ENCODE measurements around the gene MTA1. TPM values are rescaled to one million over a fixed set of nuclear protein-coding genes. Genes with fewer than 3 reads are reported as not detected.

MTA1 gene
- total RNA-seq, 2 experiments from 2014 or later, result 109 to 127 TPM

- no peak overlapping the region for H3K4me3 Mint-ChIP-seq
- H3K4me1 Mint-ChIP-seq (ENCODE audit: low read depth), result peaks cover 35% of the 10 kb centered on the region
- ChIA-PET POLR2A (no interaction called here), CTCF (no interaction called here)
- H3K27ac Mint-ChIP-seq, result no peak overlapping the region
- no peak for DNase-seq
- ATAC-seq, result no peak
- H3K27me3 Mint-ChIP-seq (ENCODE audit: low read depth), result peaks cover 26% of the 10 kb centered on the region
- no peaks in the 10 kb centered on the region for H3K9me3 Mint-ChIP-seq (ENCODE audit: insufficient read depth)
- H3K36me3 Mint-ChIP-seq (ENCODE audit: low read depth), result peaks cover 3% of the 10 kb centered on the region
Observed at GRCh38 chr14:105478398-105479251, 59.0 kb downstream of the MTA1 start.

GRCh38 chr14:105479431-105480158 lies 60.0 kb downstream of the MTA1 start:
- Mint-ChIP-seq H3K27ac (peak overlapping the region; percentile 49), H3K4me1 (ENCODE audit: low read depth) (peaks cover 37% of the 10 kb centered on the region), H3K9me3 (ENCODE audit: insufficient read depth) (no peaks in the 10 kb centered on the region), H3K36me3 (ENCODE audit: low read depth) (peaks cover 3% of the 10 kb centered on the region), H3K27me3 (ENCODE audit: low read depth) (peaks cover 26% of the 10 kb centered on the region), H3K4me3 (no peak overlapping the region)
- CTCF ChIA-PET, result interaction anchor here (2.9 kb wide), 1 partner anchor 11 kb away, joined by 132 read pairs; the partner anchor contains the start of gene TEDC1
- POLR2A ChIA-PET, result no interaction called here
- DNase-seq (no peak), ATAC-seq (no peak)

- peaks cover 3% of the 10 kb centered on the region for H3K36me3 Mint-ChIP-seq (ENCODE audit: low read depth)
- ATAC-seq (no peak), DNase-seq (no peak)
- H3K4me3 Mint-ChIP-seq, result no peak overlapping the region
- H3K27me3 Mint-ChIP-seq (ENCODE audit: low read depth), result peaks cover 26% of the 10 kb centered on the region
- POLR2A ChIA-PET, result interaction anchor here (0.6 to 2.7 kb wide), 4 partner anchors 9 to 55 kb away, joined by 3 to 53 read pairs (median 4); partner anchors contain the start of gene TEDC1
- peaks cover 40% of the 10 kb centered on the region for H3K4me1 Mint-ChIP-seq (ENCODE audit: low read depth)
- no peaks in the 10 kb centered on the region for H3K9me3 Mint-ChIP-seq (ENCODE audit: insufficient read depth)
- CTCF ChIA-PET, result interaction anchor here (0.6 to 2.9 kb wide), 22 partner anchors 9 to 220 kb away, joined by 3 to 132 read pairs (median 4); partner anchors contain the start of genes PACS2, TEDC1 and TEX22
- peak overlapping the region; percentile 49 for H3K27ac Mint-ChIP-seq
Observed at GRCh38 chr14:105480199-105480746, 60.6 kb downstream of the MTA1 start.

- POLR2A ChIA-PET, result interaction anchor here (0.6 to 2.7 kb wide), 7 partner anchors 10 to 187 kb away, joined by 3 to 53 read pairs (median 4); partner anchors contain the start of gene TEDC1
- peak overlapping the region; percentile 55 for H3K4me3 Mint-ChIP-seq
- peaks cover 3% of the 10 kb centered on the region for H3K36me3 Mint-ChIP-seq (ENCODE audit: low read depth)
- DNase-seq (peak; percentile 91), ATAC-seq (peak; percentile 45)
- peak overlapping the region; percentile 98 for H3K27ac Mint-ChIP-seq
- H3K27me3 Mint-ChIP-seq (ENCODE audit: low read depth), result peaks cover 23% of the 10 kb centered on the region
- H3K9me3 Mint-ChIP-seq (ENCODE audit: insufficient read depth), result no peaks in the 10 kb centered on the region
- H3K4me1 Mint-ChIP-seq (ENCODE audit: low read depth), result peaks cover 49% of the 10 kb centered on the region
- CTCF ChIA-PET, result interaction anchor here (0.6 to 2.9 kb wide), 26 partner anchors 10 to 221 kb away, joined by 3 to 132 read pairs (median 4); partner anchors contain the start of genes PACS2, TEDC1 and TEX22
Observed at GRCh38 chr14:105480807-105481801, 61.5 kb downstream of the MTA1 start.

GRCh38 chr14:105481886-105482457 lies 62.3 kb downstream of the MTA1 start:
- Mint-ChIP-seq H3K27ac (peak overlapping the region; percentile 98), H3K4me1 (ENCODE audit: low read depth) (peaks cover 53% of the 10 kb centered on the region), H3K9me3 (ENCODE audit: insufficient read depth) (no peaks in the 10 kb centered on the region), H3K36me3 (ENCODE audit: low read depth) (peaks cover 3% of the 10 kb centered on the region), H3K27me3 (ENCODE audit: low read depth) (peaks cover 18% of the 10 kb centered on the region), H3K4me3 (peak overlapping the region; percentile 55)
- DNase-seq (peak; percentile 98), ATAC-seq (peak; percentile 71)
- POLR2A ChIA-PET, result interaction anchor here (0.8 to 2.7 kb wide), 5 partner anchors 9 to 181 kb away, joined by 3 to 53 read pairs (median 5); partner anchors contain the start of genes BRF1 and TEDC1
- CTCF ChIA-PET, result interaction anchor here (0.6 to 2.9 kb wide), 9 partner anchors 9 to 111 kb away, joined by 3 to 132 read pairs (median 6); partner anchors contain the start of genes TEDC1 and TEX22

- Mint-ChIP-seq H3K9me3 (ENCODE audit: insufficient read depth) (no peaks in the 10 kb centered on the region), H3K4me3 (peak overlapping the region; percentile 55), H3K4me1 (ENCODE audit: low read depth) (peaks cover 48% of the 10 kb centered on the region), H3K27ac (peak overlapping the region; percentile 98), H3K36me3 (ENCODE audit: low read depth) (no peaks in the 10 kb centered on the region), H3K27me3 (ENCODE audit: low read depth) (peaks cover 12% of the 10 kb centered on the region)
- DNase-seq, result no peak
- POLR2A ChIA-PET, result interaction anchor here (0.8 to 2.7 kb wide), 5 partner anchors 8 to 181 kb away, joined by 3 to 53 read pairs (median 5); partner anchors contain the start of genes BRF1 and TEDC1
- CTCF ChIA-PET, result interaction anchor here (1.1 to 2.9 kb wide), 5 partner anchors 8 to 112 kb away, joined by 3 to 132 read pairs (median 10); partner anchors contain the start of gene TEDC1
- ATAC-seq, result no peak
Observed at GRCh38 chr14:105482486-105483110, 63.0 kb downstream of the MTA1 start.

GRCh38 chr14:105483300-105484068 lies 63.9 kb downstream of the MTA1 start:
- peaks cover 4% of the 10 kb centered on the region for H3K36me3 Mint-ChIP-seq (ENCODE audit: low read depth)
- H3K4me3 Mint-ChIP-seq, result no peak overlapping the region
- POLR2A ChIA-PET, result interaction anchor here (1.8 kb wide), 1 partner anchor 84 kb away, joined by 9 read pairs; no protein-coding TSS in a partner anchor
- H3K27ac Mint-ChIP-seq, result peak overlapping the region; percentile 98
- CTCF ChIA-PET, result no interaction called here
- ATAC-seq, result no peak
- DNase-seq, result no peak
- H3K27me3 Mint-ChIP-seq (ENCODE audit: low read depth), result peaks cover 12% of the 10 kb centered on the region
- H3K9me3 Mint-ChIP-seq (ENCODE audit: insufficient read depth), result no peaks in the 10 kb centered on the region
- peaks cover 50% of the 10 kb centered on the region for H3K4me1 Mint-ChIP-seq (ENCODE audit: low read depth)

GRCh38 chr14:105484069-105484996 lies 64.7 kb downstream of the MTA1 start:
- peak overlapping the region; percentile 33 for H3K27ac Mint-ChIP-seq
- CTCF ChIA-PET, result no interaction called here
- ATAC-seq, result no peak
- peaks cover 9% of the 10 kb centered on the region for H3K36me3 Mint-ChIP-seq (ENCODE audit: low read depth)
- H3K4me1 Mint-ChIP-seq (ENCODE audit: low read depth), result peaks cover 56% of the 10 kb centered on the region
- H3K9me3 Mint-ChIP-seq (ENCODE audit: insufficient read depth), result no peaks in the 10 kb centered on the region
- no peak overlapping the region for H3K4me3 Mint-ChIP-seq
- POLR2A ChIA-PET, result interaction anchor here (0.6 kb wide), 1 partner anchor 8 kb away, joined by 3 read pairs; no protein-coding TSS in a partner anchor
- H3K27me3 Mint-ChIP-seq (ENCODE audit: low read depth), result peaks cover 10% of the 10 kb centered on the region
- peak; percentile 64 for DNase-seq

- ChIA-PET CTCF (interaction anchor here (1.5 kb wide), 1 partner anchor 114 kb away, joined by 5 read pairs; no protein-coding TSS in a partner anchor), POLR2A (no interaction called here)
- no peak for DNase-seq
- Mint-ChIP-seq H3K9me3 (ENCODE audit: insufficient read depth) (no peaks in the 10 kb centered on the region), H3K36me3 (ENCODE audit: low read depth) (peaks cover 13% of the 10 kb centered on the region), H3K27ac (peak overlapping the region; percentile 33), H3K4me1 (ENCODE audit: low read depth) (peaks cover 56% of the 10 kb centered on the region), H3K4me3 (no peak overlapping the region), H3K27me3 (ENCODE audit: low read depth) (peaks cover 3% of the 10 kb centered on the region)
- ATAC-seq, result no peak
Observed at GRCh38 chr14:105484997-105485393, 65.4 kb downstream of the MTA1 start.
